ENCODE results near the gene MACO1. TPM values are rescaled to one million over a fixed set of nuclear protein-coding genes. Genes with fewer than 3 reads are reported as not detected.

The MACO1 gene
- total and polyA plus RNA-seq, 9 of the 15 experiments (the other 6 are each of a cell fraction or from before 2014, with no cell fraction given): 4.6 to 28.4 (median 21.7) TPM

GRCh38 chr1:25501235-25502058 is 70.8 kb downstream of the MACO1 start (continued):
- TF ChIP-seq REST (IDR thresholded peaks at IDR 0.05; ENCODE audit: borderline replicate concordance): peak; percentile 7; the same call in 1 of the 2 replicates
- TF ChIP-seq REST (CRISPR knock-in tag; IDR thresholded peaks at IDR 0.05; ENCODE audit: low read depth): no peak
- TF ChIP-seq BCOR (IDR thresholded peaks at IDR 0.05): no peak
- TF ChIP-seq, protein P1, sequence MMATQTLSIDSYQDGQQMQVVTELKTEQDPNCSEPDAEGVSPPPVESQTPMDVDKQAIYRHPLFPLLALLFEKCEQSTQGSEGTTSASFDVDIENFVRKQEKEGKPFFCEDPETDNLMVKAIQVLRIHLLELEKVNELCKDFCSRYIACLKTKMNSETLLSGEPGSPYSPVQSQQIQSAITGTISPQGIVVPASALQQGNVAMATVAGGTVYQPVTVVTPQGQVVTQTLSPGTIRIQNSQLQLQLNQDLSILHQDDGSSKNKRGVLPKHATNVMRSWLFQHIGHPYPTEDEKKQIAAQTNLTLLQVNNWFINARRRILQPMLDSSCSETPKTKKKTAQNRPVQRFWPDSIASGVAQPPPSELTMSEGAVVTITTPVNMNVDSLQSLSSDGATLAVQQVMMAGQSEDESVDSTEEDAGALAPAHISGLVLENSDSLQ (IDR thresholded peaks at IDR 0.05): peak; percentile 36; the same call in 1 of the 2 replicates
- peak in 1 of 2 experiments; percentile 35; a peak in 1 of 4 replicates for TF ChIP-seq RCOR1 (IDR thresholded peaks at IDR 0.05; ENCODE audit: borderline replicate concordance in 1 of 2, low read depth in 2 of 2, low read length in 2 of 2)

Data from K562 (cell line).